Measurements from ENCODE around the gene YY1. TPM values are rescaled to one million over a fixed set of nuclear protein-coding genes. Genes with fewer than 3 reads are reported as not detected.
A peak's percentile ranks its signal among the peaks of the same experiment; 100 is the strongest.

Gene YY1
- total and polyA plus RNA-seq, 10 donors, result 28.4 to 64.1 (median 56.9) TPM

GRCh38 chr14:100239840-100240667 lies 1.1 kb downstream of the YY1 start:
- Histone ChIP-seq H3K9me3 (no peaks in the 10 kb centered on the region), H3K27me3 (replicated peaks in 1 of 7) (no peaks in the 10 kb centered on the region), H3K27ac (peak overlapping the region; percentile 89 to 100 (median 100)), H3K4me1 (peaks cover 52 to 75% (median 73%) of the 10 kb centered on the region in 6 donors), H3K36me3 (peaks cover 0 to 11% (median 0%) of the 10 kb centered on the region in 6 donors), H3K4me3 (peak overlapping the region; percentile 80 to 100 (median 100))
- 0 to 1% (median 0%) methylated on average over 27 to 115 of the region's 115 CpGs for WGBS, 5 donors
- intact Hi-C loops (cut with DNase I; ENCODE audit: low total_unique reads), result no loop called here
- peak; percentile 19 to 90 (median 67) for TF ChIP-seq CTCF (IDR thresholded peaks at IDR 0.05 in 8 of 11, conservative IDR thresholded peaks at IDR 0.05 in 3 of 11)
- TF ChIP-seq POLR2AphosphoS5 (IDR thresholded peaks at IDR 0.05), result peak; percentile 79 to 88 (median 87)
- TF ChIP-seq POLR2A (IDR thresholded peaks at IDR 0.05), result peak in 1 of 3 donors; percentile 9
- DNase-seq, result peak; percentile 96

DNA sequence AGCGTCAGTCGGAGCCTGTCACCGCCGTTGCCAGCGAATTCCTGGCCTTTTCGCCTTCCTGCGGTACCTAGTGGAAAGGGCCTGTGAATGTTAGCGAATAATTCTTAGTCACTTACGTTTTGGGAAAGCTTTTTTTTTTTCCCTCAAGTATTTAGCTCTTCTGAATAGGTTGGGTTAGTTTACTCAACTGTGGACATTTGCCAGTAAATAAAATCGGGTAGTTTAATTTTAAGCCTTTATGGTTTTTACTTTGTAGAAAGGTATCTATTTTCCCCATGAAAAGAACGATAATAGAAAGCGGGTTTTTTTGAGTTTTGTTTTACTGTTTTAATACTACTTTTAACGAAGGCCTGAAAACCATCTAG lies 1.7 kb downstream of the YY1 start:
- intact Hi-C loops (cut with DNase I; ENCODE audit: low total_unique reads), result no loop called here
- 2 to 3% (median 2%) methylated on average over 13 of the region's 13 CpGs for WGBS, 5 donors
- H3K4me3 ChIP-seq, result peak overlapping the region; percentile 48 to 100 (median 100)
- no peak for DNase-seq
- peak overlapping the region; percentile 89 to 100 (median 100) for H3K27ac ChIP-seq
- TF ChIP-seq POLR2AphosphoS5 (IDR thresholded peaks at IDR 0.05) (no peak), CTCF (IDR thresholded peaks at IDR 0.05 in 8 of 11, conservative IDR thresholded peaks at IDR 0.05 in 3 of 11) (peak in 2 of 11 experiments; percentile 1), POLR2A (IDR thresholded peaks at IDR 0.05) (no peak)
- H3K9me3 ChIP-seq, result no peaks in the 10 kb centered on the region
- H3K27me3 ChIP-seq (replicated peaks in 1 of 7), result no peaks in the 10 kb centered on the region
- H3K4me1 ChIP-seq, result peaks cover 52 to 75% (median 73%) of the 10 kb centered on the region in 6 donors
- H3K36me3 ChIP-seq, result peaks cover 0 to 11% (median 0%) of the 10 kb centered on the region in 6 donors

GRCh38 chr14:100241279-100241678 lies 2.3 kb downstream of the YY1 start:
- Histone ChIP-seq H3K27ac (peak overlapping the region; percentile 89 to 100 (median 100)), H3K36me3 (peaks cover 0 to 7% (median 0%) of the 10 kb centered on the region in 6 donors), H3K4me3 (peak overlapping the region in 7 of 8 donors; percentile 48 to 100 (median 100)), H3K27me3 (replicated peaks in 1 of 7) (no peaks in the 10 kb centered on the region), H3K4me1 (peaks cover 56 to 75% (median 73%) of the 10 kb centered on the region in 6 donors), H3K9me3 (no peaks in the 10 kb centered on the region)
- no peak for DNase-seq
- TF ChIP-seq CTCF (IDR thresholded peaks at IDR 0.05 in 8 of 11, conservative IDR thresholded peaks at IDR 0.05 in 3 of 11) (no peak), POLR2AphosphoS5 (IDR thresholded peaks at IDR 0.05) (no peak), POLR2A (IDR thresholded peaks at IDR 0.05) (no peak)
- intact Hi-C loops (cut with DNase I; ENCODE audit: low total_unique reads), result no loop called here
- 32 to 51% (median 43%) methylated on average over 3 of the region's 3 CpGs for WGBS, 5 donors

- peaks cover 60 to 77% (median 75%) of the 10 kb centered on the region in 6 donors for H3K4me1 ChIP-seq
- no peaks in the 10 kb centered on the region for H3K27me3 ChIP-seq (replicated peaks in 1 of 7)
- intact Hi-C loops (cut with DNase I; ENCODE audit: low total_unique reads), result no loop called here
- WGBS, 5 donors, result 69 to 78% (median 72%) methylated on average over 3 of the region's 3 CpGs
- H3K27ac ChIP-seq, result peak overlapping the region in 1 of 8 donors; percentile 35
- no peak for TF ChIP-seq CTCF (IDR thresholded peaks at IDR 0.05 in 8 of 11, conservative IDR thresholded peaks at IDR 0.05 in 3 of 11)
- TF ChIP-seq POLR2A (IDR thresholded peaks at IDR 0.05), result no peak
- TF ChIP-seq POLR2AphosphoS5 (IDR thresholded peaks at IDR 0.05), result no peak
- H3K9me3 ChIP-seq, result no peaks in the 10 kb centered on the region
- peaks cover 0 to 7% (median 0%) of the 10 kb centered on the region in 6 donors for H3K36me3 ChIP-seq
- H3K4me3 ChIP-seq, result peak overlapping the region in 1 of 8 donors; percentile 4
- DNase-seq, result no peak
These were observed 4.1 kb downstream of the YY1 start for GRCh38 chr14:100243020-100243419.
